Superior temporal gyrus (tissue), 1 donor: ENCODE results near the gene MEIOSIN.
A peak's percentile ranks its signal among the peaks of the same experiment; 100 is the strongest.

Experiments
- DNase-seq: peaks from one replicate; pipeline ENCODE4 v3.0.0-alpha.2; 2016; ENCODE audit errors: extremely low spot score

Gene MEIOSIN

DNA sequence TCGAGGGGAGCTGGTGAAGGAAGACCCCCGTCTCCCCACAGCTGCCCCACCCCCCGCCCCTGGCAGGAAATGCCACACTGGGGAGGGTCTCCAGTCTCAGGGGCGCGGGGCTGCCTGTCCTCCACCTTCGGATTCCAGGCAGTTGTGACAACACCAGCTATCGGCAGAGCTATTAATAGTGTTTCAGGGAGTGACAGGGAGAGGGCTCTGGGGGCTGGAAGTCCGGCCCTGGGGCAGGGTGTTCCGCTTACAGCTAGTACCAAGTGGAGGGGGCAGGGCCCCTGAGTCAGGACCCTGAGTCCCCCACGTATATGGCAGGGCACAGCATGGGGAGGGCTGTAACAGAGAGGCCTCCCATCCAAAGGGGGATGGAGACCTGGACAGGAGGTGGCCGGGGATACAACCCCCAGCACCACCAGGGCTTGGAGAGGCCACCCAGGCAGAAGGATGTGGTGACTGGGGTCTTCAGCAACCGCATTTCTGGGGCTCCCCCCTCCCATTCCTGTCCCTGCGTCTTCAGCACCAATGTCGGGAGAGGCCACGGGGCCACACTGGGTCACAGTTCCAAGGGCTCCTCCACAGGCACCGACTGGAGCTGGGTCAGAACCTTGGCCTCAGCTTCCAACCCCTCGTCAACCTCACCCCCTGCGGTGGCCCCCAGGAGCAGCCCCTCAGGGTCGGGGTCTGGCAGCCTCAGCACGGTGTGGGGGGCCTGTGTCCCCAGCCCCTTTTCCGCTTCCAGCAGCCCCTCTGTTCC lies 31.9 kb downstream of the MEIOSIN start:
- no peak for DNase-seq

DNA sequence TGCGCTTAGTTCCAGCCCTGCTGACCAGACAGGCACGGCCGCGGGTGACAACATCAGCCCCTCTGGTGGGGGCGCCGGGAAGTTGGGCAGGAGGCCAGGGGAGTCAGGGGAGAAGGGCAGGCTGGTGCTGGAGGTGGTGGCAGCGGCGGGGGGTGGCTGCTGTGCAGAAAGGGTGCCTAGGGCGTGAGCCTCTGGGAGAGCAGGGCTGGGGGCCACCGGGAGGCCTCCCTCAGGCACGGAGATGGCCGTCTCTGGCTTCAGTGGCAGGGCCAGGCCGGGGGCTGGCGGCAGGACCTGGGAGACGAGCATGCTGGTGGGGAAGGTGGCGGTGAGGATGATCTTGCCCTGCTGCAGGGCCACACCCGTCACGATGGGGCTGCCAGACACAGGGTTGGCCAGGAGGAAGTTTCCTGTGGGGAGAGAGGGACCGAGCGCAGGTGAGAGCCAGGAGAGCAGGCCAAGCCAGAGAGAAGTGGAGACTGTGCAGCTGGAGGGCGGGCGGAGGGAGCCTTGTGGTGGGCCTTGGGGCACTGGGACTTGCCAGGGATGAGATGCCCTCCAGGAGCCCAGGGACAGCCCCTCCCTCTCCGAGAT lies 32.6 kb downstream of the MEIOSIN start:
- DNase-seq: no peak

DNA sequence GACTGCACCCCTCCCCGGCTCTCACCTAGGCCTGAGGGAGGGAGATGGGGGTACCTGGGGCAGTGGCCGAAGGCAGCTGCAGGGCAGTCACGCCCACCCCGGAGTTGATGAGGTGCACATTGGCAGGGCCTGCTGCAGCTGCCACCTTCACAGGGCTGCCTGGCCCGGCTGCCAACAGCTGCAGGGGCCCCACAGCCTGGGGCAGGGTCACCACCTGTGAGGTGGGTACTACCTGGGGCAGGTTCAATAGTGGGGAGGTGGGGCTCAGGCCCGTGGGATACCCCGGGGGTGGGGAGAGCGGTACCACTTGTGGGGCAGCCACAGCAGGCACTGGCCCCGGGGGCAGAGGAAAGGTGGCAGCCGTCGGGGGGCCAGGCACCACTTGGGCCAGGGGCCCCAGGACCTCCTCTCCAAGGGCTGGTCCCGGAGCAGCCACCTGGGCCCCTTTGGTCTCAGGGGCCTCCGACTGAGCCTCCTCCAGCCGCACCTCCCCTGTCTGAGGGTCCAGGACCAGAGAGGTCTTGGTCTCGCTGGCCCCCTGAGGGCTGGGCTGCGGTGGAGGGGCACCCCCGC lies 33.1 kb downstream of the MEIOSIN start:
- DNase-seq: no peak

DNA sequence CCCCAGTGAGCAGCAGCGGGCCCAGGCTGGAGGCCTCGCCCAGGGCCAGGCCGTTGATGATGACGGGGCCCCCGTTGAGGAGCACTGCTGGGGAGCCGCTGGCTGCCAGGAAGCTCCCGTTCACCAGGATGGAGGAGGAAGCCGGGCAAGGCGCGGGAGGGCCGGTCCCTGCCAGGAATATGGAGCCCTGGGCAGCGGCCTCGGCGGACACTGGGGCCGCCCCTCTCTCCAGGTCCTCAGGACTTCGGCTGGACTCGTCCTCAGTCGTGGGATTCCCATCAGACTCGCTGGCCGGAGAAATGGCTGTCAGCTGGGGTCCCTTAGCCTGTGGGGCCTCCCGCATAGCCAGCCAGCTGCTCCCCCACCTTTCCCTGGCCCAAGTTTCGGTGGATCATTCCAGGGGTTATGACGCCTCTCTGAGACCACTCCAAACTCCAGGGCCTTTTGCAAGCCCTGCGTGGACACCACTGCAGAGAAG lies 33.7 kb downstream of the MEIOSIN start:
- DNase-seq: no peak

DNA sequence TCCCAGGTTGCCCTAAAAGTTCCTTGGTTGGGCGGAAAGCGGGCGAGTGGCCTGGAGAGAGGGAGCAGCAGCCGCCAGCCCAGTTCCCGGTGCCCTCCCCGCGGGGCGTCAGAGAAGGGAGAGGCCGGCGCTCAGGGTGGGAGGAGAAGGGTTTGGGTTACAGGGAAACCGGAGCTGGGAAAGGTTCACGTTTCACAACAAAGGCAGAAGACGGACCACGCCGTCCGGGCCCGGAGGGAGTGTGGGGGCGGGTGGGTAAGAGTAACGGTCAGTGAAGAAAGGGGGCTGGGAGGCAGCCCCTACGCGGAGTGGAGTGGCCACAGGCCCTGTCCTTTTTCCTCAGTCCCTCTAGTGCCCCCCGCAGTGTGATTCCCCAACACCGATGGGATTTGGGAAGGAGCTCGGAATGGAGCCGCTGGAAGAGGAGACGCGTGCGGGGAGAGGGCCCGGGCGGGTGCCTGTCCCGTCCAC lies 34.2 kb downstream of the MEIOSIN start:
- DNase-seq: no peak

DNA sequence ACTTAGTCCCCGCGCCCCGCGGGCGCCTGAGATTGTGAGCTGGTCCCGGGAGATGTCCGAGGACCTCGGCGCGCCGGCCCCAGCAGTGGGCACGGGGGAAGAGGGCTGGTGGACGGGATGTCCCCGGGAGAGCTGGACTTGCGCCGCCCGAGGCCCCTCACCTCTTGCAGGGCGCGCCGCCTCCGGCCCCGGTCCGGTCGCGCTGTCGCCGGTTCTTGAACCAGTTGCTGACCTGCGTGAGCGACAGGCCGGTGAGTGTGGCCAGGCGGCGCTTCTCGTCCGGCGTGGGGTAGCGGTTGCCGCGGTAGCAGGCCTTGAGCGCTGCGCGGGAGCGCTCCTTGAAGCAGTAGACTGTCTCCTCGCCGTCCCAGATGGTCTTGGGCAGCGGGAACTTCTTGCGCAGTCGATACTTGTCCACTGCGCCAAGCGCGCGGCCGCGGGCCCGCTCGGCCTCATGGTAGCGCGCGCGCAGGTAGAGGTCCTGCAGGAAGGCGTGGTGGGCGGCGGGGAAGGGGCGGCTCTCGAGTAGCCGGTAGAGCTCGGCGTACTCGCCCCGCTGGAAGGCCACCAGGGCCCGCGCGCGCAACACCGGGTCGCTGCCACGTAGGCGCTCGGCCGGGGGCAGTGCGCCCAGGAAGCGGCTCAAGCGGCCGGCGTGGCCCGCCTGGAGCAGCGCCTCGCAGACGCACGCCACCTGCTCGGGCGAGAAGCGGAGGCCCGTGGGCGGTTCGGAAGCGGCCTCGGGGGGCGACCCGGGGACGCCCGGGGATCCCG lies 34.8 kb downstream of the MEIOSIN start:
- DNase-seq: peak; percentile 16

DNA sequence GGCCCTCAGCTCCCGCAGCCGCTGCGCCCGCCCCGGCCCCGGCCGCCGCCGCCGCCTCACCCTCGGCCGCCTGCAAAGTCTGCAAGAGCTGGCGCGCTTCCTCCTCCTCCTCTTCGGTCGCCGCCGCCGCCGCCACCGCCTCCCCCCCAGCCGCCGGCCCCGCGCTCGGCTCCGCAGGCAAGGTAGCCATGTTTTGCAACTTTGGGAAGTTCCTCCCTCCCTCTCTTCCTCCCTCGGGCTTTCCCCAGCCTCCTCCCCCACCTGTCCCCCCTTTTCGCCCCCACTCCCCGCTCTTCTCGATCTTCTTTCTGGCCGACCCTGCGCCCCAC lies 35.4 kb downstream of the MEIOSIN start:
- no peak for DNase-seq

DNA sequence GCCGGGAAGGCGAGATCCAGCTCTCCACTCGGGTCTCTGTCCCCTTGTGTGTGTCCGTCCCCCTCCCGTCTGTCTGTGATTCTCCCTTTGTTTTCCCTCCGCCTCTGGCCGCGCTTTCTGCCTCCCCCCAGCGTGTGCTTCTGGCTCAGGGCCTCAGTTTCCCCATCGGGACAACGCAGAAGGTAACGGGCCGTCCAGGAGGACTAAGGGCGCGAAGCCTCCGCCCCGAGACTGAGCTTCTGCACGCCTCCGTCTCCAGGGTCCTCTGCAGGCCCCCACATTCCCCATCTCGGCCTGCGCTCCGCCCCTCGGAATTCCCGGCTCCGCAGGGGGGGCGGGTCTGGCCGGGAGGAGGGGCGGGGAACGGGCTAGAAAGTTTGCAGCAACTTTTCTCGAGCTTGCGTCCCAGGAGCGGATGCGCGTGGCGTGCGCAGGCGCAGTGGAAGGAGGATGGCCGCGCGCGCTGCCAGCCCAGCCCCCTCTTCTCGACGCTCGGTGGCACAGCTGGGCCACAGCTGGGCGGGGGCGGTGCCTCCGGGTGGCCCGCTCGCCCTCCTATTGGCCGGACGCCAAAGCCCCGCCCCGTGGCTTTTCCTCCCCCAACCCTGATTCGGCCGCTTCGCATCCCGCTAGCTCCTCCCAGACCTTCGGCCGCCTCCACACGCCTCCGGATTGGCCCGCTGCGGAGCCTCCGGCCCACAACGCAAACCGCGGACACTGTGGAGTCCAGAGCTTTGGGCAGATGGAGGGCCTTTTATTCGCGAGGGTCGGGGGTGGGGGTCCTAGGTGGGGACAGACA lies 35.9 kb downstream of the MEIOSIN start, which contains the start of gene SIX5:
SIX5 (minus strand) TSS at position 269 of the 799 bp plus-strand sequence. CDS start 408 bp downstream, outside the sequence.
- peak; percentile 96 for DNase-seq

DNA sequence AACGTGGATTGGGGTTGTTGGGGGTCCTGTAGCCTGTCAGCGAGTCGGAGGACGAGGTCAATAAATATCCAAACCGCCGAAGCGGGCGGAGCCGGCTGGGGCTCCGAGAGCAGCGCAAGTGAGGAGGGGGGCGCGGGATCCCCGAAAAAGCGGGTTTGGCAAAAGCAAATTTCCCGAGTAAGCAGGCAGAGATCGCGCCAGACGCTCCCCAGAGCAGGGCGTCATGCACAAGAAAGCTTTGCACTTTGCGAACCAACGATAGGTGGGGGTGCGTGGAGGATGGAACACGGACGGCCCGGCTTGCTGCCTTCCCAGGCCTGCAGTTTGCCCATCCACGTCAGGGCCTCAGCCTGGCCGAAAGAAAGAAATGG lies 36.6 kb downstream of the MEIOSIN start:
- DNase-seq: peak; percentile 67

DNA sequence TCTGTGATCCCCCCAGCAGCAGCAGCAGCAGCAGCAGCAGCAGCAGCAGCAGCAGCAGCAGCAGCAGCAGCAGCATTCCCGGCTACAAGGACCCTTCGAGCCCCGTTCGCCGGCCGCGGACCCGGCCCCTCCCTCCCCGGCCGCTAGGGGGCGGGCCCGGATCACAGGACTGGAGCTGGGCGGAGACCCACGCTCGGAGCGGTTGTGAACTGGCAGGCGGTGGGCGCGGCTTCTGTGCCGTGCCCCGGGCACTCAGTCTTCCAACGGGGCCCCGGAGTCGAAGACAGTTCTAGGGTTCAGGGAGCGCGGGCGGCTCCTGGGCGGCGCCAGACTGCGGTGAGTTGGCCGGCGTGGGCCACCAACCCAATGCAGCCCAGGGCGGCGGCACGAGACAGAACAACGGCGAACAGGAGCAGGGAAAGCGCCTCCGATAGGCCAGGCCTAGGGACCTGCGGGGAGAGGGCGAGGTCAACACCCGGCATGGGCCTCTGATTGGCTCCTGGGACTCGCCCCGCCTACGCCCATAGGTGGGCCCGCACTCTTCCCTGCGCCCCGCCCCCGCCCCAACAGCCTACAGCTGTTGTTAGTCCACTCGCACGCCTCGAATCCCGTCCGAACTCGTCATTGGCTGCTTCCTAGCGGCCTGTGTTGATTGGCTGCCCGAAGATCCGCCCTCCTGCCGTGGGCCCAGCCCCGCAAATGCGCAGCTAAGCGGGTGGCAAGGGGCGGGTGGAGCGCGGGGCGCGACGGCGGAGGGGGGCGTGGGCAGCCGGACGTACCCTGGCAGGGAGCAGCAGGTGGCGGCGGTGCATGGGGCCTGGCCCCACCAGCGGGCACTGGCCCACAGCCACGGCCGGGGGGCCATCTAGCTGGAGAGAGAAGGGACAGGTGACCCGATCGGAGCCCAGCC lies 37.2 kb downstream of the MEIOSIN start:
- DNase-seq: peak; percentile 91

DNA sequence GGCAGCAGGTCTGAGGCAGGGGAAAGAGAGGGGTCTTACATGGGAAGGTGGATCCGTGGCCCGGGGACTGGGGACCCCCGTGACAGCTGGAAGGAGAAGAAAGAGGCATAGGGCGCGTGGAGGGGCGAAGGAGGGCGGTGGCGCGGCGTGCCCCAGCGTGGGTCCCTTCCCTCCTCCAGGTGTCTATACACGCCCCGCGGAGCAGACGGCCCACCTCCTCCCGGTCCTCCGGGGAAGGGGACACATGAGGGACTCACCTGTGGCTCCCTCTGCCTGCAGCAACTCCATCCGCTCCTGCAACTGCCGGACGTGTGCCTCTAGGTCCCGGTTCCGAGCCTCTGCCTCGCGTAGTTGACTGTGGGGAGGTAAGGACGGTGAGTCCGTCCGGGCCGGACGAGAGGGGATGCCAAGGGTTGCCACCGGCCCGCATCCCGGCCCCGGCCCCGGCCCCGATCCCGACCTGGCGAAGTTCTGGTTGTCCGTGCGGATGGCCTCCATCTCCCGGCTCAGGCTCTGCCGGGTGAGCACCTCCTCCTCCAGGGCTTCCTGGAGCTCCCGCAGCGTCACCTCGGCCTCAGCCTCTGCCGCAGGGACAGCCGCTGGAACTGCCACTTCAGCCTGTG lies 38.2 kb downstream of the MEIOSIN start:
- DNase-seq: no peak

DNA sequence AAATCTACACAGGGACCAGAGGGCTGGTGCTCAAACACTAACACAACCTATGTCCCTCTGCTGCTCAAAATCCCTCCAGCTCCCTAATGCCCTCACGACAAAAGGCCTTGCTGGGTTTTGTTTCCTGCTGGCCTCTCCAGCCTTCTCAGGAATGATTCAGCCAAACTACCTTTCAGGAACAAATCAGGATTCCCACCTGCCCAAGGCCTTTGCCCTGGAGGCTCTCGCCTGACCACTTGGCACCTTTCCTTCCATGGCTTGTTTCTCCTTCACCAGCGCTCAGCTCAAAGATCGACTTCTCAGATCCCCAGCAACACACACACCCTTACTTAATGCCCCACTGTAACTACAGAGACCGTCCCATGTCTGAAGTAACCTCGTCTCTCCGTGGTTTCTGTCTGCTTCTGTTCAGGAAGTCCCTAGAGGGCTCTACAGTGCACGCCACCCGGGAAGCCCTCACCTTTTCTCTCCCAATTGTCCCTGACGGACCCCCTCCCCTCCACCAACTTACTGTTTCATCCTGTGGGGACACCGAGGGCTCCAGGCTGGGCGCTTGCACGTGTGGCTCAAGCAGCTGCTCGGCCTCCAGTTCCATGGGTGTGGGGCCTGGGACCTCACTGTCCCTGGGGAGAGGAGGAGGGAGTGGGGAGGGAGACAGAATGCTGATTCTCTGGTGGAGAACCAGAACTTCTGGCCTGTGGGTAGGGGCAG lies 39.0 kb downstream of the MEIOSIN start:
- no peak for DNase-seq

DNA sequence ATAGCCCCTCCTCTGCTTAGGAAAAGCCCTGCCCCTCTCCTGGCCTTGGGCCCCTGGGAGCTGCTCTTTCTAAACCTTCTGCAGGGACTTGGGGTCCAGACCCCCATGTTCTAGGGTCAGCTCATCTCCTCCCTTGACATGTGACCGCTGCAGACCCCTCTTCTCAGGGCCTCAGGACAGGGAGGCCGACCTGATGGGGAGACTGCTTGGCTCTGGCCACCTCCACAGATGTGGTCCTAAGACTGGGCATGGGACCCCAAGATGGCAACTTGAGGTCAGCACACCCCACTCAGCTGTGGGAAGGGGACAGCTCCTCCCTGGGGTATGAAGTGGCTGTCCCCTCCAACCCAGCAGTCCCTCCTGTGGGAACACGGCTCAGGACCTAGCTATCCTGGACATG lies 39.7 kb downstream of the MEIOSIN start:
- DNase-seq: no peak

DNA sequence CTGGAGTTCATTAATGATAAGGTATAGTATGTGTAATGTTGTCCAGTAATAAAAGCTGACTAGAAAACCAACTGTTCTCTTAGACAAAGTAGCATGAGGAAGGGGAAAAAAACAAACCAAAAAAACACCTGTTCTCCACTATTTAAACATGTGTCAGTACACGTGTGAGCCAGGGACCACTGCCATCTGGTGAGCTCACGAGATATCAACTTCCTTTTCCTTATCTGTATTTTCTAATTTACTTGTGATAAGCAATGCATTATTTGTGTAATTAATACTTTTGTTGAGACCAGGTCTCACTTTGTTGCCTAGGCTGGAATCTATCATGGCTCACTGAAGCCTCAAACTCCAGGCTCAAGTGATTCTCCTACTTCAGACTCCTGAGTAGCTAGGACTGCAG lies 40.1 kb downstream of the MEIOSIN start:
- DNase-seq: no peak

DNA sequence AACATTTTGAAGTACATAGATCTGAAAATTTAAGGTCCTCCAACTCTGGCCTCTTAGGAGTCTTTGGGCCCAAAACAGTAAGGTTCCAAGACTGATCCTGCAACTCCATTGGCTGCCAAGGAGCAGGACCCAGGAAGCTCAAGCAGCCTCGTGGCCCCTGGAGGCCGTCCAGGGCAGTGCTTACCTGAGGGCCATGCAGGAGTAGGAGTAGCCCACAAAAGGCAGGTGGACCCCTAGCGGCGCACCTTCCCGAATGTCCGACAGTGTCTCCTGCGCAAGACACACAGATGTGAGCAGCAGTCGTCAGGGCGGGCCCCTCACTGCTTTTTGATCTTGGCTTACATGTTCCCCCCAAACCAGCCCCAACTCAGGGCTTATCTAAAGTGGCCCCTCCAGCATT lies 41.5 kb downstream of the MEIOSIN start:
- no peak for DNase-seq

DNA sequence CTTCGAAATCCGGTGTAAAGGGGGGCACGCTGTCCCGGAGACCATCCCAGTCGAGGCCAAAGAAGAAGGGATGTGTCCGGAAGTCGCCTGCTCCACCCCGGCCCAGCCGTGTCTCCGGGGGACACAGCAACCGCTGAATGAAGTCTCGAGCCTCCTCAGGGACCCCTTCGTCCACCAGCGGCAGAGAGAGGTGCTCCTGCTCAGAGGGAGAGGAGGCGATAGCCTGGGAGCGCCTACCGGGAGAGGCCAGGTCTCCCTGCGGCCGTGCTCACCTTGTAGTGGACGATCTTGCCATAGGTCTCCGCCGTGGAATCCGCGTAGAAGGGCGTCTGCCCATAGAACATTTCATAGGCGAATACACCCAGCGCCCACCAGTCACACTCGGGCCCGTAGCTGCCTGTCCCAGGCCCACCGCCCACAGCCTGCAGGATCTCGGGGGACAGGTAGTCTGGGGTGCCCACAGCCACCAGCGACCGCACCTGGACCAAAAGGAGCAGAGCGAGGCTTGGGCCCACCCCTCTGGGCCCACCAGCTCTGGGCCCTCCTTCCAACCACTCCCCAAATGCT lies 44.2 kb downstream of the MEIOSIN start:
- DNase-seq: no peak

DNA sequence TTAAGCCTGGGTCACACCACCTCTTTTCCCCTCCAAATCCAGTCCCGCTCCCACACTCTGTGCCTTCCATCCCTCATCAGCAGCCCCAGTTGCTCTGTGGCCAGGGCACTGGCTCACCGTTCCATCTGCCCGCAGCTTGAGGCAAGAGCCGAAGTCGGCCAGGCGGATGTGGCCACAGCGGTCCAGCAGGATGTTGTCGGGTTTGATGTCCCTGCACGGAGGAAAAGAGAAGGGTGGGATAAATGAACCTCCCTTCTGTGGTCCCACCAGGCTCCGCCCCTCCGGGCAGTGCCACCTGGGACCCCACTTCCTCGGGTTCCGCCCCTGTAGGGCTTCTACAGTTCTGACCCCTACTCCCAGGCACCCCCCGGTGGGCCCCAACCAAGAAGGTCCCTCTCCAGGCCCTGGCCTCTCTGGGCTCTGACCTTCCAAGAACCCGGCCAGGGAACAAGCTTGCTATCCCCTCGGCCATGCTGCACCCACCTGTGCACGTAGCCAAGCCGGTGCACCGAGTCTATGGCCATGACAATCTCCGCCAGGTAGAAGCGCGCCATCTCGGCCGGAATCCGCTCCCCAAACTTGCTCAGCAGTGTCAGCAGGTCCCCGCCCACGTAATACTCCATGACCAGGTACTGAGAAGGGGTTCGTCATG lies 44.9 kb downstream of the MEIOSIN start:
- DNase-seq: no peak
